GM10266 (cell line): ENCODE results near the gene C4BPA.

Experiments used
- DNase-seq: peaks from one replicate; pipeline ENCODE4 v3.0.0; 2012; ENCODE audit errors: extremely low spot score
- CTCF ChIP-seq: IDR thresholded peaks from 2 replicates; pipeline ENCODE4 v1.5.1; 2012; ENCODE audit warnings: mild to moderate bottlenecking, low read depth; ENCODE audit not compliant: control insufficient read depth, insufficient read depth; ENCODE audit errors: missing control alignments

The C4BPA gene

GRCh38 chr1:207103892-207104373 lies at the start of gene C4BPA:
Gene C4BPA (plus strand): TSS chr1:207104233. CDS start chr1:207113026, 8,793 bp downstream.
- DNase-seq: no peak
- no peak for TF ChIP-seq CTCF

- TF ChIP-seq CTCF: no peak
- DNase-seq: no peak
These were observed 49.5 kb upstream of the C4BPA start for GRCh38 chr1:207054491-207054890.

GRCh38 chr1:207055386-207056001 lies 48.5 kb upstream of the C4BPA start:
- no peak for TF ChIP-seq CTCF
- DNase-seq: no peak

GRCh38 chr1:207056673-207057072 lies 47.4 kb upstream of the C4BPA start:
- no peak for DNase-seq
- TF ChIP-seq CTCF: no peak

- TF ChIP-seq CTCF: no peak
- DNase-seq: no peak
These were observed 45.8 kb upstream of the C4BPA start for GRCh38 chr1:207058252-207058651.

- no peak for TF ChIP-seq CTCF
- no peak for DNase-seq
These were observed 44.9 kb upstream of the C4BPA start for GRCh38 chr1:207058878-207059867.

- TF ChIP-seq CTCF: no peak
- no peak for DNase-seq
These were observed 44.2 kb upstream of the C4BPA start for GRCh38 chr1:207059881-207060280.
